HAP-1 (cell line): ENCODE data around the gene LIMS3.
"Not testable (repeated sequence)": the region's sequence is repeated elsewhere in the genome, so short reads cannot be mapped to it uniquely, and the experiment has no call there.

Experiments
- DNase-seq, 2 experiments: peaks; one replicate each; pipeline ENCODE4 v3.0.0-alpha.2; 2016 to 2020; ENCODE audit warnings: low spot score in 2 of 2
- H3K27me3 ChIP-seq: fragments of 250-450 bp; sonication (Bioruptor Pico); 2 replicates; pipeline ENCODE4 v1.5.1; 2020; ENCODE audit warnings: low read depth, mild to moderate bottlenecking, moderate library complexity
- H3K36me3 ChIP-seq: fragments of 250-450 bp; sonication (Bioruptor Pico); replicated peaks from 2 replicates; pipeline ENCODE4 v1.5.1; 2020; ENCODE audit warnings: mild to moderate bottlenecking
- H3K4me1 ChIP-seq: fragments of 250-450 bp; sonication (Bioruptor Pico); 2 replicates; pipeline ENCODE4 v1.5.1; 2020; ENCODE audit warnings: mild to moderate bottlenecking
- H3K4me3 ChIP-seq: fragments of 250-450 bp; sonication (Bioruptor Pico); 2 replicates; pipeline ENCODE4 v1.5.1; 2020; ENCODE audit warnings: mild to moderate bottlenecking, moderate library complexity
- H3K9me3 ChIP-seq: fragments of 250-450 bp; sonication (Bioruptor Pico); 2 replicates; pipeline ENCODE4 v1.5.1; 2020; ENCODE audit warnings: mild to moderate bottlenecking, moderate library complexity
- in situ Hi-C: fragments of 300-500 bp; cut with MboI; formaldehyde crosslinking; loops from 3 replicates; pipeline ENCODE4 v1.14.3; 2020; ENCODE audit warnings: low sequenced_read_pairs, inconsistent platforms, mixed read lengths

The LIMS3 gene

DNA sequence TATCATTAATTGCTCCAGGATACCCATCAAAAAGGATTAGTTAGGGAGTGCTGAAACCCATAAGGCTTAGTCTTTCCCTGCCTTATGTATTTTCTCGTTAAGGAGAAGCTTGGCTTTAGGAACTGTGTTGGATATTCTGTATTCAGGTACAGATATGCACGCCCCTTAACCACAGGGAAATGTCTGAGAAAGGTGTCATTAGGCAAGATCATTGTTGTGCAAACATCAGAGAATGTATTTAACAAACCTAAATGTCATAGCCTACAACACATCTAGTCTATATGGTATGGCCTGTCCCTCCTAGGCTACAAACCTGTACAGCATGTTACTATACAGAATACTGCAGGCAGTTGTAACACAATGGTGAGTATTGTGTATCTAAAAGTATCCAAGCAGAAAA is 10.1 kb downstream of the LIMS3 start:
- H3K27me3 ChIP-seq, H3K4me1 ChIP-seq, DNase-seq, H3K36me3 ChIP-seq, H3K4me3 ChIP-seq, H3K9me3 ChIP-seq, in situ Hi-C loops: not testable (repeated sequence)

DNA sequence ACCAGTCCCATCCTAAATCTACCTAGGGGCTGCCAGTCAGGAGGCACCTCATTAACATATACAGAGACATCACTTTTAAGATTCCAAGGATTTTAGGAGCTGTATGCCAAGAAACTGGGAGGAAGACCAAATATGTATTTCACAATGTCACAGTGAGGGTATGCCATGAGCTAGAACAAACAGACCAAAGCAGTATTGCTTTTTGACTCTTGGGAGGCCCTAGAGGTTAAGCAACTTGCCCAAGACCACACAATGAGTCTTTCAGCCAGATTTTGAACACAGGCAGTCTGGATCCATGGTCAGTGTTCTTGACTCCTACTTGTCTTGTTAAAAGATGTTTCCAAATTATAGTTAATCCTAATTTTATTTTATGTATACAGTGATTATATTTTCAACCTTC is 12.3 kb downstream of the LIMS3 start:
- H3K9me3 ChIP-seq, H3K27me3 ChIP-seq, H3K36me3 ChIP-seq, H3K4me3 ChIP-seq, in situ Hi-C loops, DNase-seq, H3K4me1 ChIP-seq: not testable (repeated sequence)

DNA sequence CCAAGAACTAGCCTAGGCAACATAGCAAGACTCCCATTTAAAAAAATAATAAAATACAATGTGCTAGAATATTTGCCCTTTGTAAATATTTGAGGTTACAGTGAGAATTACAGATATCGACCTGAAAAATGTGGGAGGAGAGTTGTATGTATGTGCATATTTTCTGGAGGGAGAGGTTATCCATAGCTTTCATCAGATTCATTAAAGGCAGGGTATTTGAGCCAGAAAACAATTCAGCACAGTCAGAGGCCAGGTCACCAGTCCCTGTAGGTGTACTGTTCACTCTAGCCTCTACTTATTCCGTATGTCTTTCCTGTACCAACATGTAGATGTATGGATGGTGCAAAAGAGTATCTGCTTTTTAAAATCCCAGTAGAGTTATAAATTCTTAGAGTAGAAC is 15.4 kb downstream of the LIMS3 start:
- in situ Hi-C loops, H3K36me3 ChIP-seq, H3K4me3 ChIP-seq, DNase-seq, H3K4me1 ChIP-seq, H3K27me3 ChIP-seq, H3K9me3 ChIP-seq: not testable (repeated sequence)

DNA sequence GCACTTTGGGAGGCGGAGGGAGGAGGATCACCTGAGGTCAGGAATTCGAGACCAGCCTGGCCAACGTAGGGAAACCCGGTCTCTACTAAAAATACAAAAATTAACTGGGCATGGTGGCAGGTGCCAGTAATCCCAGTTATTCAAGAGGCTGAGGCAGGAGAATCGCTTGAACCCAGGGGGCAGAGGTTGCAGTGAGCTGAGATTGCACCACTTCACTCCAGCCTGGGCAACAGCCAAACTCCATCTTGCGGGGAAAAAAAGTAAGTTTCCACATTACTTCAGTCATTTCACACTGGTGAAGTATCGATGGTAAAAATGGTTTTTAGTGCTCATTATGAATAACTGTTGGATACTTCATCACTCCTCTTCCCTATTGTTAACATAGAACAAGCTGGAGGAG is 16.1 kb downstream of the LIMS3 start:
- DNase-seq, in situ Hi-C loops, H3K4me1 ChIP-seq, H3K4me3 ChIP-seq, H3K9me3 ChIP-seq, H3K36me3 ChIP-seq, H3K27me3 ChIP-seq: not testable (repeated sequence)

DNA sequence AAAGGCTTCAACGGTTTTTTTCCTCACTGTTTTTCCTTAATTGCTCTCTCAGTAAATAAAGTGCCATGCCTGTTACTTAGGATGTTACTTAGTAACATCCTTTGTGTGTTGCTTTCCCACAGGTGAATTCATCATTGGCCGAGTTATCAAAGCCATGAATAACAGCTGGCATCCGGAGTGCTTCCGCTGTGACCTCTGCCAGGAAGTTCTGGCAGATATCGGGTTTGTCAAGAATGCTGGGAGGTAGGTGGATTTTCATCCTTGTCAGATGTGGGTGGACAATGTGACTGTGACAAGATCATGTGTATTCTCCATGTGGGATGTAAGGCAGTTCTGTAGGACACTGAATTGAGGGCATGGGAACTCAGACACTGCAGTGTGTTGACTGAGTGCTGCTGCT is 17.3 kb downstream of the LIMS3 start:
- H3K4me1 ChIP-seq, DNase-seq, H3K36me3 ChIP-seq, H3K27me3 ChIP-seq, H3K9me3 ChIP-seq, H3K4me3 ChIP-seq, in situ Hi-C loops: not testable (repeated sequence)

DNA sequence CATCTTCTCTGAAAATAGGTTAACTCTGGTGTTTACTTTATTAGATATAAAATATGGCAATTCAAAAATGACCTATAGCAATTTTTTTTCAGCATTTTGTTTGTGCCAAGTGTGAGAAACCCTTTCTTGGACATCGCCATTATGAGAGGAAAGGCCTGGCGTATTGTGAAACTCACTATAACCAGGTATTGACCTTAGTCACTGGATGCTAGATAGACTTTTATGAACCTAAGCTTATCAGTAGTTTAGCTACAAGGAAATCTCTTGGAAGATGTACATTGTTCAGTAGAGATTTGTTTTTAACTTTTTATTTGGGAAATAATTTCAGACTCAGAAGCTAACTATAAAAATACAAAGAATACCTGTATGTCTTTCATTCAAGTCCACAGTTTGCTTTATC is 21.7 kb downstream of the LIMS3 start:
- H3K9me3 ChIP-seq, in situ Hi-C loops, H3K4me3 ChIP-seq, H3K27me3 ChIP-seq, DNase-seq, H3K36me3 ChIP-seq, H3K4me1 ChIP-seq: not testable (repeated sequence)

DNA sequence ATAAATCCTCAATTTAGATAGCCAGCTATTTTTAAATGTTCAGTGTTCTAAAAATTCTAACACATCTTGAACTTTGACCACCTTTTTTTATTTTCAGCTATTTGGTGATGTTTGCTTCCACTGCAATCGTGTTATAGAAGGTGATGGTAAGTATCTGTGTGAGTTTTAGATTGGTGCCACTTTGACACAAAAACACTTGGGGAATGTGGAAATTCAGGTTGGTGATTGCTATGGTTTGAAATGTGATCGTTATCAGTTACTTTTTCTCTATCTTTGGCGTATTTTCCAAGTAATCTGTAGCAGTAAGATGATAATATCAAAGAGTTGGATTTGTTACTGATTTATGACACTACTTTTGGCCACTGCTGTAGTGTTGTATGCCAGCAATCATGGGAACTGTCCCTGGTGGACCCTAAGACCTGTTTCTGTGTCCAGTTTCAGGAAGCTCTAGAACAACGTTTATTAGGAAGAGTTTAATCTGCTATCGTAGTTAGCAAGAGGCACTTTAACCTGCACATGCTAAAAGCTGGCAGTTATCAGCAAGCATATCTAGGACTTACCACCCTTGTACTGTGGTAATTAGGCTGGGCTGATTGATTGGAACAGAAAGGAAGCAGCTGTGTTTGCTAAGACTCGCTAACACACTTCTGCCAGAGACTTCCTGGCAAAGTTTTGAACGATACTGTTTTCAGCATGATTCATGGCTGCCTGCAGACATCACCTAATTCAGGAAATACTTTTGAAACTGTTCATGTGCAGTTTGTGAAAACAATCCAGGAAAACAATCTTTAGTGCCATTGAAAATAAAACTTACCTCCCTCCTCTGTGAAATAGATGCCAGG is 23.3 kb downstream of the LIMS3 start:
- DNase-seq, in situ Hi-C loops, H3K4me3 ChIP-seq, H3K36me3 ChIP-seq, H3K27me3 ChIP-seq, H3K9me3 ChIP-seq, H3K4me1 ChIP-seq: not testable (repeated sequence)

DNA sequence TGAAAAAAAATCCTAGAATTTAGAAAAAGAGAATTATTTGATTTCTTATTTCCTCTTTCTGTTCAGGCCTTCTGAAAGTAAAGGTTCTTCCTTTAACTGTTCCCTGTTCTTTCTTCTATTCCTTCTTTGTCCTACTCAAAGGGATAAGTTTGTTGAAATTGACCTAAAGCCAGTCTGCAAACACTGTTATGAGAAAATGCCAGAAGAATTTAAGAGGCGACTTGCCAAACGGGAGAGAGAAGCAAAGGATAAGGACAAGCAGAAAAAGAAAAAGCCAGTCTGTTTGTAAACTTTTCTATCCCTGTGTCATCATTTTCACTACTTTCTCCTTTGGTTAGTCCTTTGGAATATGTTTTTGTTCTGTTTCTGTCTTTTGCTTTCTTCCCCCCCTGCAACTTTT is 26.0 kb downstream of the LIMS3 start:
- H3K4me3 ChIP-seq, H3K36me3 ChIP-seq, DNase-seq, H3K9me3 ChIP-seq, in situ Hi-C loops, H3K4me1 ChIP-seq, H3K27me3 ChIP-seq: not testable (repeated sequence)

DNA sequence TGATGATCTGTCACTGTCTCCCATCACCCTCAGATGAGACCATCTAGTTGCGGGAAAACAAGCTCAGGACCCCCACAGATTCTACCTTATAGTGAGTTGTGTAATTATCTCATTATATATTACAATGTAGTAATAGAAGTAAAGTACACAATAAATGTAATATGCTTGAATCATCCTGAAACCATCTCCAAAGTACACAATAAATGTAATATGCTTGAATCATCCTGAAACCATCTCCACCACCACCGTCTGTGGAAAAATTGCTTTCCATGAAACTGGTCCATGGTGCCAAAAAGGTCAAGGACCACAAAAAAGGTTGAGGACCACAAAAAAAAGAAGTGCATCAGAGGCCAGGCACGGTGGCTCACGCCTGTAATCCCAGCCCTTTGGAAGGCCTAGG is 29.3 kb downstream of the LIMS3 start:
- H3K27me3 ChIP-seq, H3K4me1 ChIP-seq, H3K4me3 ChIP-seq, DNase-seq, in situ Hi-C loops, H3K36me3 ChIP-seq, H3K9me3 ChIP-seq: not testable (repeated sequence)

DNA sequence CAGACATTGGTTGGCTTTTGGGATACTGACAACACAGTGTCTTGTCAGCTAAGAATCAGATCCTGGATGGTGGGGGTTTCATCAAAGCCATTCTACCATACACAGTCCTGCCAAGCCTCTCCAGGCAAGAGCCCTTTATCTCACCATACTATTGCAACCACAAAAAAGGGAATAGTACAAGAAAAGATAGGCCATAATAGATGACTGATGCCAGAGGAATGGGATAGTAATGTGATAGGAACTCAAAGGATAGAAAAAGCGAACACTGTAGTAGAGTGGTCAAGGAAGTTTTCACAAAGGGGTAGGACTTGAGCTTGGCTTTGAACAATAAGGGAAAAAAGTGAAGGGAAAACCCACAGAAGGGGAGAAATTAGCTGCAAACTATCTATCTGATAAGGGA is 30.7 kb downstream of the LIMS3 start:
- in situ Hi-C loops, H3K9me3 ChIP-seq, DNase-seq, H3K36me3 ChIP-seq, H3K4me1 ChIP-seq, H3K4me3 ChIP-seq, H3K27me3 ChIP-seq: not testable (repeated sequence)

DNA sequence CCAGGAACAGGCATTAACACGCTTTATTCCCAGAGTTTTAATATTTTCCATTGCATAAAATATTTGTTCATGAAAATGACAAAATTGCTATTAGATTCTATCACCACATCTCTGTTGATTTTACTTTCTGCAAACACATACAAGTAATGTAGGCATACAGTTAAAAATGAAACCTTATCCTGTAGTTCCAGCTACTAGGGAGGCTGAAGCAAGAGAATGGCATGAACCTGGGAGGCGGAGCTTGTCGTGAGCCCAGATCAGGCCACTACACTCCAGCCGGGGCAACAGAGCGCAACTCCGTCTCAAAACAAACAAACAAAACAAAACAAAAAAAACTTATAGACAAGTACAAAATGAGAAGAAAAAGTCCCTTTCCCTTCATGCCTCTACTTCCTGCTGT is 38.0 kb downstream of the LIMS3 start:
- DNase-seq, H3K27me3 ChIP-seq, H3K36me3 ChIP-seq, in situ Hi-C loops, H3K4me3 ChIP-seq, H3K9me3 ChIP-seq, H3K4me1 ChIP-seq: not testable (repeated sequence)

DNA sequence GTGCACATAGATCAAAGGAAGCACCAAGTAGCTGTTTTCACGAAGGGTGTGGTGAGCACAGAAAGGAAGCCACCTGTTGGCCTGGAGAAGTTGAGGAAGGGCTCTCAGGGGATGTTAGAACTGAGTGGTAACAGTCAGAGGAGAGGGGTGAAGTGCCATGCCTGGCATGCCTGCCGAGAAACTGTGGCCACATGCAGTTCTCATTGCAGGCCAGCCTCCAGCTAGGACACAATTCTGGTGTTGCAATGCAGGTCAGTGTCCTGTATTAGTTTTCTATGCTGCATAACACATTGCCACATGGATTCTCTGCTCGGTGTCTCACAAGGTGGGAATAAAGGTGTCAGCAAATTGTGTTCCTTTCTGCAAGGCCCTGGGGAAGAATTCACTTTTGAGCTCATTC is 46.9 kb downstream of the LIMS3 start:
- H3K4me1 ChIP-seq, DNase-seq, in situ Hi-C loops, H3K27me3 ChIP-seq, H3K9me3 ChIP-seq, H3K36me3 ChIP-seq, H3K4me3 ChIP-seq: not testable (repeated sequence)

DNA sequence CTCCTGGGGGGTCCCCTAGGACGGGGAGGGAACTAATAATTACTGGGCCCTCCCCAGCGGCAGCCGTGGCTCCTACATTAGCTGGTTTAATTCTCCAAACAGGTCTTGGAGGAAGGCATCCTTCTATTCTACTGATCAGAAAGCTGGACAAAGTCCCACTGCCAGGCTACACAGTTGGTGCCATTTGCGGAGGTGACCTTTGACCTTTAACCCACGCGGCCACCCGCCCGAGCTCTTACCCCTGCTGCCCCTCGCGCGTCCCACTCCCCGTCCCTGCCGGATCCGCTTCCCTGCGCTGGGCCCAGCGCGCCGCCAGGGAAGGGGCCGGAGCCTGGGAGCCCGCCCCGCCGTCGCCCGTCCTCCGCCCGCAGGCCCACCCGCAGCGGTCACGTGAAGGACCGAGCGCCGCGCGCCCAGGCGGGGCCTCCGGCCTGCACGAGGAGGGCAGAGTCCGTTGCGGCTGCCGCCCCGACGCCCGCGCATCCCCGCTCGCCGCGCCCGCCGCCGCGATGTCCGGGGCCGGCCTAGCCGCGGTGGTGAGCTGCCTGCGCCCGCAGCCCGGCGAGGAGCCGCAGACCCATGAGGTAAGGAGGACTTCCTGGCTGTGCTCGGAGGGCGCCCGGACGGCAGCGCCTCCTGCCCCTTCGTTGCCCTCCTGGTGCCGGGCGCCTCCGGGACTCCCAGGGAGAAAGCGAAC is 48.9 kb downstream of the LIMS3 start:
- in situ Hi-C loops, H3K4me3 ChIP-seq, H3K9me3 ChIP-seq, DNase-seq, H3K27me3 ChIP-seq, H3K4me1 ChIP-seq, H3K36me3 ChIP-seq: not testable (repeated sequence)

DNA sequence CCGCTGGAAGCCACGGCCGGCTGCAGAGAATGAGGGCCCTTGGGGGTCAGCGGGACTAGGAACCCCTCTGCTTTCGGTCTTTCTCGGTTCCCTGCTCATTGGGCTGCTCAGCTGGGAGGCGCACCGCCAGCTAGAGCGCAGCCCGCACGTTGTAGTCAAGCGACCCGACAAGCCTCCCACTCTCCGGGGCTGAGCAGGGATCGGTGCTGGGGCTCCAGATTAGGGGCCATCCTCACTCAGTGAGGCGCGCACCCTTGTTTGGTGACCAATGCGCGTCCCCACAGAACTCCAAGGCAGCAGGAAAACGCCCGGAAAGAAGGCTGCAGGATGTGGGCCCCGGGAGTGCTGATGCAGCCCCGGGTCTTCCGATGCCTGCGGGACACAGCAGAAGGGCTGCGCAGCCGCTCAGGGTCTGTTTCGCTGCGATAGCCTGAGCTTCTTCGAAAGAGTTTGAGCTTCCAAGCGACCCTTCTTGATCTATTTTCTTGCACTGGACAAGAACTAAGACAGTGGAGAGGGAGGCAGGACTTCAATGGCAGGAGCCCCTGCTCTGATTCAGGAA is 49.6 kb downstream of the LIMS3 start:
- H3K4me1 ChIP-seq, H3K27me3 ChIP-seq, in situ Hi-C loops, DNase-seq, H3K4me3 ChIP-seq, H3K36me3 ChIP-seq, H3K9me3 ChIP-seq: not testable (repeated sequence)
